Astrocyte (in vitro differentiated cells and primary cell): Measurements from ENCODE around the gene NDUFV2.

Experiments
- CTCF ChIP-seq: IDR thresholded peaks from 2 replicates; pipeline ENCODE4 v1.5.1; 2011; ENCODE audit warnings: low read depth, mild to moderate bottlenecking, inconsistent platforms, low read length, moderate library complexity; ENCODE audit not compliant: insufficient read depth
- EZH2 ChIP-seq: IDR thresholded peaks from 2 replicates; pipeline ENCODE4 v1.6.1; 2012; ENCODE audit warnings: mild to moderate bottlenecking, low read length, inconsistent platforms; ENCODE audit not compliant: insufficient read depth

- TF ChIP-seq CTCF (no peak), EZH2 (no peak)
Measured at GRCh38 chr18:9175115-9175514, 72.6 kb downstream of the NDUFV2 start.
